NCI-H446 treated with DMSO at 0.1 percent for 48 hours (cell line): ENCODE data around the gene CREB3L2.
"Not testable (repeated sequence)": the region's sequence is repeated elsewhere in the genome, so short reads cannot be mapped to it uniquely, and the experiment has no call there.

Source experiments
- DNase-seq: peaks from one replicate; lab custom pipeline; 2025; lab: John Stamatoyannopoulos, UW

The CREB3L2 gene, protein sequence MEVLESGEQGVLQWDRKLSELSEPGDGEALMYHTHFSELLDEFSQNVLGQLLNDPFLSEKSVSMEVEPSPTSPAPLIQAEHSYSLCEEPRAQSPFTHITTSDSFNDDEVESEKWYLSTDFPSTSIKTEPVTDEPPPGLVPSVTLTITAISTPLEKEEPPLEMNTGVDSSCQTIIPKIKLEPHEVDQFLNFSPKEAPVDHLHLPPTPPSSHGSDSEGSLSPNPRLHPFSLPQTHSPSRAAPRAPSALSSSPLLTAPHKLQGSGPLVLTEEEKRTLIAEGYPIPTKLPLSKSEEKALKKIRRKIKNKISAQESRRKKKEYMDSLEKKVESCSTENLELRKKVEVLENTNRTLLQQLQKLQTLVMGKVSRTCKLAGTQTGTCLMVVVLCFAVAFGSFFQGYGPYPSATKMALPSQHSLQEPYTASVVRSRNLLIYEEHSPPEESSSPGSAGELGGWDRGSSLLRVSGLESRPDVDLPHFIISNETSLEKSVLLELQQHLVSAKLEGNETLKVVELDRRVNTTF

DNA sequence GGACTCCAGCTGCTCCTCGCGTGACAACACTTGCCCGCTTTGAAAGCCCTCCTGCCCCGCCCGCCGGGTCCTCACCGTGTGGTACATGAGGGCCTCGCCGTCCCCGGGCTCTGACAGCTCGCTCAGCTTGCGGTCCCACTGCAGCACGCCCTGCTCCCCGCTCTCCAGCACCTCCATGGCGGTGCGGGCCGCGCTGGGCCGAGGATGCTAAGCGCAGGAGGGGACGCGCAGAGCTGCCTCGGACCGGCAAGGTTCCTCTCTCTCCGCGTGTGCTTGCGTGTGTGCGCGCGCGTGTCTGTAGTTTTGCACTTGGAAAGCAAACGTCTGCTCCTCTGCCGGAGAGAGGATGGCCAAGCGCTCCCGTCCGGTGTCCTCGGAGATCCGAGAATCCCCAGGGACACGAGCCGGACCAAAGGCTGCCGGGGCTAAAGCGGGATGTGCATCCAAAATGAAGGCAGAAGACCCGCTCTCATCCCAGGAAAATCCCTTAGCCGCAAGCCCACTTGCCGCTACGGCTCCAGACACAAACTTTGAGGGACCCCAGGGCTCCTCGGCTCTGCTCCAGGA is at the start of gene CREB3L2:
CREB3L2 (minus strand) TSS at position 558 of the 567 bp plus-strand sequence; CDS start at position 177, 381 bp downstream.
- DNase-seq: peak; percentile 17

- no peak for DNase-seq
Observed at GRCh38 chr7:138049505-138050116, 47.7 kb upstream of the CREB3L2 start.

DNA sequence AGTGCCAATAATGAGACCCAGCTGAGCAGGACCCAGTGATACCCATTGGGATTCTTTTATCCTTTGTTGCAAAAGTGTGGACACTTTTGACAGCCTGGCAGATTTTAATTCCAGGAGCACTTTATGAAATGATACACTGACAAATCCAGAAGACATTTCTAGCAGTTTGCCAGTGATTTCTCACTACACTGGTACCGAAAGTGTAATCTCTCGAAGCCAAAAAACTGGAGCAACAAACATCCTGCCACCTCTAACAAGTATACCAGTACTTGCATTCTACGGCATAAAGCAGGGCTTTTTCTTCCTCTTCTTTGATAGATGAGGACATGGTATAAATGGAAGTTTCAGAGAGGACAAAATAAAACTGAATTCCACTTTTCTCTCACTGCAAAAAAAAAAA is 46.0 kb upstream of the CREB3L2 start:
- DNase-seq: no peak

- DNase-seq: no peak
Observed at GRCh38 chr7:138044897-138045296, 43.0 kb upstream of the CREB3L2 start.

DNA sequence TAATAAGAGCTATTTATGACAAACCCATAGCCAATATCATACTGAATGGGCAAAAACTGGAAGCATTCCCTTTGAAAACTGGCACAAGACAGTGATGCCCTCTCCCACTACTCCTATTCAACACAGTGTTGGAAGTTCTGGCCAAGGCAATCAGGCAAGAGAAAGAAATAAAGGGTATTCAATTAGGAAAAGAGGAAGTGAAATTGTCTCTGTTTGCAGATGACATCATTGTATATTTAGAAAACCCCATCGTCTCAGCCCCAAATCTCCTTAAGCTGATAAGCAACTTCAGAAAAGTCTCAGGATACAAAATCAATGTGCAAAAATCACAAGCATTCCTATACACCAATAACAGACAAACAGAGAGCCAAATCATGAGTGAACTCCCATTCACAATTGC is 38.2 kb upstream of the CREB3L2 start:
- DNase-seq: not testable (repeated sequence)

- no peak for DNase-seq
Observed at GRCh38 chr7:138036135-138036534, 34.2 kb upstream of the CREB3L2 start.

GRCh38 chr7:138033241-138033640 is 31.4 kb upstream of the CREB3L2 start:
- DNase-seq: no peak

GRCh38 chr7:138032770-138033169 is 30.9 kb upstream of the CREB3L2 start:
- no peak for DNase-seq

DNA sequence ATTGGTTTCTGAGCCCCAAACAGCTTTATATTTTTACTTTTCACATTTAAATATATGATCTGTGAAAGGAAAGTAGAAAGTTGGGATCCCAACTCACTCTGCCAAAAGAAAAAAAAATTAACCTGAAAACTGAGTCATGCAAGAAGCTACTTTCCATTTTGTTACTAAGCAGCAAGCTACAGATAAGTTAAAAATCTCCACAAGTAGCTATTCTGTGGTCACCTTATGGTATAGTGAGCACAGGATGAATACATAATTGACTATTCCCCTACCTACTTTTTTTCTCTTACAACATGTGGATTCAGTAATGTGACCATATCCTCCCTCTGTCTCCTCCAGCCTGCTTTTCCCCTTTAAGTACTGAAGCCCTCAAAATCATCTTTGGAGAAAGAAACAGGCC is 30.3 kb upstream of the CREB3L2 start:
- DNase-seq: no peak

DNA sequence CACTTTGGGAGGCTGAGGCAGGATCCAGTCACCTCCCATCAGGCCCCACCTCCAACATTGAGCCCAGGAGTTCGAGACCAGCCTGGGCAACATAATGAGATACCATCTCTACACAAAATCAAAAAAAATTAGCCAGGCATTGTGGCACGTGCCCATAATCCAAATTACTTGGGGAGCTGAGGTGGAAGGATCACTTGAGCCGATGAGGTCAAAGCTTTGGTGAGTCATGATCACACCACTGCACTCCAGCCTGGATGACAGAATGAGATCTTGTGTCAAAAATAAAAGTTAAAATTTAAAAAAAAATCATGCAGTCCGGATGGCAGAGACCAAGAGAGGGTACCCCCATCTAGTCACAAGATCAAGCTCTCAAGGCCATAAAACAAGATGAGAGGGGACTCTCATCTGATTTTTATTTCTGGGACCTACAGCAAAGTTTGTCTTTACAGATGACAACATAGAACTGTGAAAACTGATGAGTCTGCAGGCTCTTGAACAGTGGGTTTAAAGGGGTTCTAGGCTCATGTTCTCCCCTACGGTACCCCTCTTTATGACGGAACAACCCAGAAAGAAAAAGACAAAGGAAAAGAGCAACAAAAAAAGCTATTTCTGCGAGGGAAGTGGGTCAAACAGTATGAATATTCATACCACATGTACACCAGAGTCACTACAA is 28.9 kb upstream of the CREB3L2 start:
- no peak for DNase-seq

- DNase-seq: no peak
Observed at GRCh38 chr7:138029941-138030340, 28.1 kb upstream of the CREB3L2 start.

GRCh38 chr7:138029126-138029525 is 27.2 kb upstream of the CREB3L2 start:
- no peak for DNase-seq

DNA sequence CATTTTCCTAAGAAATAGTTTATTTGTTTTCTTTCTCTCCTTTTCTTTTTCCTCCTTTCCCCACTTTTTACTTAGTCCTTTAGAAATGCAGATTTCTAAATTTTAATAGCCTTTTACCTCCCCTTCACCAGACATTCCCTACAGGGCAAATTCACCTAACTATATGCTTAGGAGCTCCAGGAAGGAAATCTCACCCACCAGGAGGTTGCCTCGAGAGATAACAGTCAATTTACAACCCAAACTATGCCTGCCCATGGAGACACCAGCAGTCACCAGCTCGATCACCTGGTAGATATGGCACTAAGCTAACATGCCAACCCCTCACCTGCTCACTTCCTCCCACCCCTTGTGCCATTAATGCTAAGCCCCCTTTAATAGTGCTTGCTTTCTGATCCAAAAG is 25.2 kb upstream of the CREB3L2 start:
- no peak for DNase-seq

DNA sequence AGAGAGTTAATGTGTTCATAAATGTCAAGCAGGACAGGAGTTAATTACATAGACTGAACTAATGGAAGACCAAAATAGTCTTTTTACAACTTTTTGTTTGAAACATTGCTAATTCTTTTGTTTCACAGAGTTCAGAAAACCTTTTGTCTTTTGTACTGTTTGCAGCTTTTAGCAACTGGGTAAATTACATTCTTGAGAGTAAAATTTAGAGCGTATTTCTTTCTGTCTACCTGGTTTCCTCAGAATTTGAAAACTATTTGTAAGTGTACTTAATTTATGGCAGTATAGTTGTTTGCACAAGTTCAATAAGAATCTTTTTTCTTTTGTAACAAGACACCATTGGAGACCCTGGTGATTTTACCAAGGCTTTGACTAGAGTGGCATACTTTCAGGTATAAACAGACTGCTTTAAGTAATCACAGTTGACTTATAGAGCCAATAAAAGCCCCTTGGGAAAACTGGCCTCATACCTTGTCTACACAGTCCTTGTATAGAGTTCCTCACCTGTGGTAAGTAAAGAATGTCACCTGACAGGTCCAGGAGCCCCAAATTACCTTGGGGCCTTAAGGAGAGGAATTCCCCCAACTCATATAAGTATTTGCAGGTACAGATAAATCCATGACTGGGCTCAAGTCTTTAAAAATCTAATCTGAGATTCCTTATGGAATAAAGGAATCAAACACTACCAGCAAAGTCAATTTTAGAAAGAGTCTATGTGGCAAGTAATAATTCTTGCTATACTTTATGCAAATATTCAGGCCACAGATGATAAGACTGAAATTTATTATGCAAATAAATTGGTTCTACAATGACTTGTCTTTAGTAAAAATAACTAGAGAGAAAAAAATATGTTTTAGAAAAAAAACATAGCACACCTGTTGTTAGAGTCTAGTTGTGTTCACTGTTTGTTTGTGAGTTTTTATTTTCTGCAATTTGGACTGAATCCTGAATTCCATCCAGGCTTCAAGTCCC is 23.6 kb upstream of the CREB3L2 start:
- no peak for DNase-seq

- no peak for DNase-seq
Observed at GRCh38 chr7:138024765-138025164, 22.9 kb upstream of the CREB3L2 start.

DNA sequence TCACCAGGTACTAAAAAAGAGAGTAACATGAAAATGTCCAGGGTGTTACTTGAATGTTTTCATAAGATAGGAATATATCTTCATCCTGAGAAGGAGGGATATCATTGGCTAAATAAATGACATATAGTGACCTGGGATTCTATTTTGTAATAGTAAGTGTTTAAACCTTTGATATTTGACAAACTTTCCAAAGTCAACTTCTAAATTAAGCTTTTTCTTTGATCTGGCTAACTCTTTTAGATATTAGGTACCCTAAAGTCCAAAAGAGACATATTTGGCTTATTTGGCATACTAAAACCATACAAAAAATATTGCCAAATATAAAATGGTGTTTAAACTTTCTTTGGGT is 22.4 kb upstream of the CREB3L2 start:
- DNase-seq: no peak

- no peak for DNase-seq
Observed at GRCh38 chr7:138023618-138024342, 21.9 kb upstream of the CREB3L2 start.

DNA sequence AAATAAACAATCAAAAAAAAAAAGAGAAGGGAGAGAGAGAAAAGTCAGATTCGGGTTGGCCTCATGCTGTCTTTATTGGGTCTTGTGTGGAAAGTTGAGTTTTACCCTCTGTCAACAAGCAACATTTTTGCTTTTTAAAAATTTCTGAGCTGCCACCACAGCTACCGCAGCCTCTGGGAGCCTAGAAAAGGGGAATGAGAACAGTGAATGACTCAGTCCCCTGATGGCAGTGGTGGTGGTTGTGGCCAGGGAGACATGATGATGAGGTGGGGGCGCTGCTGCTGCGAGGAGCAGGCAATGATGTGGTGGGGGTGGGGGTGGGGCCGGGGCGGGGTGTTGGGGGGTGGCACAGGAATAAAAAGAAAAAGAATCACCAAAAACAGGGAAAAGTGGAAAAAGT is 20.0 kb upstream of the CREB3L2 start:
- DNase-seq: no peak

- no peak for DNase-seq
Observed at GRCh38 chr7:138017992-138018391, 16.1 kb upstream of the CREB3L2 start.

DNA sequence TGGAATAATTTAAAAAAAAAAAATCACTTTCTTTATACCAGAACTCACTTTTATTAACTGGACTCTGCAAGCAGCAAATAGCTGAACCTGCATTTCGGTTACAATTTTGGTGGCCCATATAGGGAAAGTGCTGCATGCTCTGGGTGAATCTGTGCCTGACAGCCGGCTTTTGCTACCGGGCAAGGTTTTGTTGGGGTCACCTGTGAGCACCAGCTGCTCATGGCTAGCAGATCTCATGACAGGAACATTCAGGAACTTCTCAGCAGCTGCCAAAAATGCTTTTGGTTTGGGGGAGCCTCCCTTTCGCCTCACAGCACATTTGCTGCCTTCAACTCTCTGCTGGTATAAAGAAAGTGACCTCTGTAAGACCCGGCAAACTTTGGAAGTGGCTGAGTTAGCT is 13.2 kb upstream of the CREB3L2 start:
- DNase-seq: no peak

GRCh38 chr7:138014686-138015085 is 12.8 kb upstream of the CREB3L2 start:
- DNase-seq: no peak
